HG03139 (cell line): ENCODE measurements around the gene RERE.

Experiments
- ATAC-seq: cut with Tn5 transposase; IDR thresholded peaks from one replicate; pipeline ENCODE4 v1.9.1; 2021; ENCODE audit not compliant: unreplicated experiment

Gene RERE

DNA sequence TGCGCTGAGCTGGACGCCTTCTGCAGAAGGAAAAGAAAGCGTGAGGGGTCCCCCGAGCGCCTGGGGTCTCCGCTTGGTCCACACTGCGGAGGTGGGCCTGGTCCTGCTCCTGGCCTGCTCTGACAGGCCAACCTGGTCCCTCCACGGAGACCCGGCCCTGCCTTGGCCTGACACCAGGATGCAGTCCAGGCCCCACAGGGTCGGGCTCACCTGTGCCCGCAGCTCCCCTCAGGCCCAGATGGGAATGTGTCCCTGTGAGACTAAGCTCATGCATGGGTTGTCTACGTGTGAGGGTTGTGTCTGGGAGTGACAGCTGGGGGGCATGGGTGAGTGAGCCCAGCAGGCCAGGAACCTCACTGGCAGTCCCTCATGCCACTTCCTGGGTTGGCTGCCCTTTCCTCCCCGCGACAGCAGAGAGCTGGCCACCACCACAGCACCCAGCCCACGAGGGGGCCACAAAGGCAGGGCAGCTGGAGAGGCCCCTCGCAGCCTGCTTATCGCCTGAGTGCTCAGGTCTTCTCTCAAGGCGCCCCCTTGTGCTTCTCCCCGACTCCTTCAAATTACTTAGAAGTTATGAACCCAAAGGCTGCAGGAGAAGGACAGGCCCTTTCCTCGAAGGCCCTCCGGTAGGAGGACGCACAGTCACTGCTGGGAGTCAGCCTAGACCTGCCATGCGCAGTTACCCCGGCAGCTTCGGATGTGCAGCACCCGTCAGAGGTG, 458.4 kb downstream of the RERE start:
- ATAC-seq, result no peak

DNA sequence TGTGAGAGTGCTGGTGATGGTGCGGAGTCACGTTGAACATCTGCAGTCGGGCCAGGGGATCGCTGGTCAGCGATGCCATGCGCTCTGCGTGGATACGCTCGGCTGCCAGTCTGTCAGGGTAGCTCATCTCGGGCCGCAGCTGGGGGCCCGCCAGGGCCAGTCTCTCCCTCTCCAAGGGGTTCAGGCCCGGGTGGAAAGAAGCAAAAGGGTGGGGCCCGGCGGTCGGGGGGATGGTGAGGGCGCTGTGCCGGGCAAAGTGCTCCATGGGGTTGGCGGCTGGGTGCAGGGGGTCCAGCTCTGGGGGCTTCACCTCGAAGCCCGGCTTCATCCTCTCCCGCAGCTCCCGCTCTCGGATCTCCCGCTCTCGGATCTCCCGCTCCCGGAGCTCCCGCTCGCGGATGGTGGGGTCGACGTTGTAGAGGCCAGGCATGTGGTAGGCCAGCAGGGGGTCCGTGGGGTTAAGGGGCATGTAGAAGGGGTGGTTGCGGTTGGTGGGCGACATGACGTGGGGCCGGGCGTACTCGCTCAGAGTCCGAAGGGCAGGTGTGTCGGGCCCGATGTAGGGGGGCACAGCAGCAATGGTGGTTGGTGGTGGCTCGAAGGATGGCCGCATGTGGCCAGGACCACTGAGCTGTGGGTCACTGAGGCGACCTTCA, 459.1 kb downstream of the RERE start:
- ATAC-seq, result no peak

DNA sequence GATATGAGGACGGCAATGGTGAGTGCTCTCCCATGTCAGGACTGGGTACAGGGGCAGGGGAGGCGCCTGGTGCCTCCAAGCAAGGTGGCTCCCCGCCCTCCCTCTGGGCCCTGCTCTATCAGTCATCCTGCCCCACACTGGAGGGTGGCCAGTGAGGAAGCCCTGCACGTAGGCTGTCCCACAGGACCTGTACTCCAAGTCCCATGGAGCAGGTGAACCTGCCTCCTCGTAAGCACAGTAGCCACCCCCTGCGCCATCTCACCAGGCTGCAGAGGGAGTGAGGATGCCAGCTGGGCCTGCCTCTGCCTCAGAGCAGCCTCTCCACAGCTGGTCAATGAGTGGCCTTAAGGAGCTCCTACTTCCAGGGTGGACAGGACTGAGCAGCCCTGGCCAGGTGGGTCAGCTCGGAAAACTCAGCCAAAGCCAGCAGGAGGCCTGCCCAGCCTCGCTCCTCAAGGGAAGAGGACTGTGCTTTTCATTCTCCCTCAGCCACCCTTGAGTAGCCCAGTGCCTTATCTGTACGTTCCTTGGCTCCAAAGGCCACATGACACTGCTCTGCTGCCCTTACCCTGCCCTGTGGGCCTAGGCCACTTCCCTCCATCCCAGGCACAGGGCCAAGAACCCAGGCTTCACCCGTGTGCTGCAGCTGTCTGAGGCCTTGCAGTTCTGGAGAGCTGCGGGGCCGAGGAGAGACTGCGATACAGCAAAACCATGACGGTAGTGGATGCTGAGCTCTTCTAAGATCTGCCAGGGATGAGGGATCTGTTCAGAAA, 459.9 kb downstream of the RERE start:
- ATAC-seq, result no peak

DNA sequence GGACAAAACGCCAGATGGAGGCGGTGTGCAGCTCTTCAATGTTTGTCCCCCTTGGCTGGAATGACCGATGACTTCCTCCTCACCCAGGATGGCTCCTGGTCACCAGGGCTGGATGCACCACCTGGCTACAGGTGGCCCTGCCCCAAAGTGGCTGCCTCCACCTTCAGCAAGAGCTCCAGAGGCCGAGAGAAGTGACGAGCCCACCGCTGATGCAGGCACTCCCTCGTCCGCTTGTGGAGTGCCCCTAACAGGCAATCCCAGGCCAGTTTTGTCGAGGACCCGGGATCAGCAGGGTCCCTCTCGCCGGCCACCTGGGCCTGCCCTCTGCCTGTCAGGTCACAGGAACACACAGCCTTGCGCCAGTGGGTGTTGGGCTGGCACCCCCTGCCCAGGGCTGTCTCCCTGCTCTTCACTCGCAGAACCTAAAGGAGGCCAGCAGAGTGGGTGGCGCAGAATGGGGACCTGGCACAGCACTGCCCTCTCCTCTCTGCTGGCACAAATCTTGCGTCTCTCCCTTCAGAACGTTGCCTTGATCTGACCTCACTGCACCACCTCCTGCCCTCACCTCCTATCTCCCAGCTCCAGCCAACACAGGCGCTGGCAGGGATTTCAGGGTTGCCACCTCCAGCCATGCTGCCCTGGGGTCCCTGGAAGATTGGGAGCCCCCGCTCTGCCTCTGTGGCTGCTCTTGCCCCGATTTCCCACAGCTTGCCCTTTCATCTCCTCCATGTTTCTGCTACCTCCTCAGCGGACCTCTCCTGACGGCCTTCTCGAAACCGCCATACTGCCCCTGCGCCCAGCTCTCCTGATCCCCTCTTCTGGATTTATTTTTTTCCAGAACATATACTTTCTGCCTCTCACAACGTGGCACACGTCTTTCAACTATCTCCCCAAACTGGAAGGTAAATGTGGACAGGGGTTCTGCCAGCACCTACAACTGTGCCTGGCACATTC, 460.9 kb downstream of the RERE start:
- ATAC-seq, result no peak

DNA sequence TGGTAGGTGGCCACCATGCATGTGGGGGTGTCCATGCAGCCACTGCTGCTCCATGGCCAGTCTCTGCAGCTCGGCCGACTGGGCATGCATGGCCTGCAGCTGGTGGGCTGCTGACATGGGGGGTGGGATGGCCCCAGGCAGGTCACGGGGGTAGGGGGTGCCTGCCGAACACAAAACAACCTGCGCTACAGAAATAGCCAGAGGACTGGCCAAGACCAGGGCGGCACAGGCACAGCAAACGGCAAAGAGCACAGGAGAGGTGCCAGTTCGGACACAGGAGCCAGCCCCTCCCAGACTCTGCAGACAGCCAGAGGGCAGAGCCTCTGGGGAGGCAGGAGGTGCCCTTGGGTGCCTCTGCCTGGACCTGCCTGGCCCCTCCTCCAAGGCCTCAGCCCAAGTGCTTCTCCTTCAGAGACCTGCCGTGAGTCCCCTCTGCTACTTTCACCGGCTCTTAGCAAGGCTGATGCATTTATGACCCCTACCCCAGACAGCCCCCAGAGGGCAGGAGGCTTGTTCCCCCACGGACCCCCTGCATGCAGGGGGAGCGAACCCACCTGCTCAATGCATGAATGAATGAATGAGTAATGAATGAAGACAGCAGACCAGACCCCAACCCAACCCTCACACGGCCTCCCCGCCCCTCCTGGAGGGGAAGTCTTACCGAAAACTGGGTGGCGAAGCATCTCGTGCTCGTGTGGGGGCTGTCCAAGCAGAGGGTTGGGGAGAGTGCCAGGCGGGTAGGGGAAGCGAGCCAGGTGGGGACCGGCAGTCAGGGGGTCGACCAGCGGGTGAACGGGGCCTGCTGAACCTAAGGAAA, 461.8 kb downstream of the RERE start:
- ATAC-seq, result no peak

DNA sequence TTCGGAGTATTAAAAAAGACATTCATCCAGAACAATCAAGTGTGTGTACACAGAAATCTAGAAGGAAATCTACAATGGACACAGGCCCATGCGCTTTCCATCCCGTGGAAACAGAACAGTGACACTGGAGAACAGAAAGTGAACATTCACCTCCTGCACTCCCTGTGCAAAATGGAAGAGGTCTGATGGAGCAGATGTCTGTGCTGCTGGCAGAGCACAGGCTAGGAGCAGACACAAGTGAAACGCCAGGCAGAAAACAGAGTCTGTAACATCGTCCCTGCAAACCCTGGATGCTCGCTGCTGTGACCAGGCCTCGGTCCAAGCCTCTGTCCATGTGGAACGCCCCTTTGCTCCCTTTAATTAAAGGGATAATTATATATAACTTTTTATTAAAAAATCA, 463.4 kb downstream of the RERE start:
- no peak for ATAC-seq

DNA sequence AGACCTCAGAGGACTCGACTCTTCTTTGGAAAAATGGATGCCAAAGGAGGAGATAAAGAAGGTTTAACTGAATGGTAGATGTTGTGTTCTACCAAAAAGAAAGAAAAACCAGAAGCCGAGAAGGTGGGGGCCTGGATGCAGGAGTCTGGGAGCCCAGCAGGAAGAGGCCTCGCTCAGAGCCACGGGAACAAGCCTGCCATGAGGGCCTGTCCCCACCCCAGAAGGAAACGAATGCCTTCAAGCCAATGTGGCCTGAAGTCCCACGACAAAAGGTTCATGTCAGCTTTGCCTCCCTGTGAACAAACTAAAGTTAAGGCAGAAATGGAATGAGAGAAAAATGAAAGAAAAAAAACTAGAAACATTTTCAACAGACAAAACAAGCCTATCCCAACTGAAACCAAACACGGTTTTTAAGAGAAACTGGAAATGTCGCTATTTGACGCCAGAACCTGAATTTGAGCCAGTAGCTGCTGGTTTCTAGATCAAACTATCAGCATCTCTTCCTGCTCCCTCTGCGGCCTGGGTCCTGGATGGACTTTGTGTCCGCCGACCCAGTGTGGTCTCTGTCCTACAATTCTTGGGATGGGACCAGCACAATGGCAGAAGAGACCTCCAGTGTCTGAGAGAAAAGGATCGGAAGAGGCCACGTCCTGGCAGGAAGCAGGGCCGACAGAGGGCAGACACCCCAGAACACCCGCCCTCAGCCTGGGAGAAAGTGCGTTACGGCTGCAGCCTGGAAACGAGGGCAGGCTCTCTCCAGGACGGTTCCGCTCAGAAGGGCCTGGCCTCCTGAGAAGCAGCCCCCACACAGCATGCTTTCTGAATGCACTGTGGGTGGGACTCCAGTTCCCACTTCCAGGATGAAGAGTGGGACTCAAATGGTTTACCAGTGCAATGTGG, 464.3 kb downstream of the RERE start:
- no peak for ATAC-seq

DNA sequence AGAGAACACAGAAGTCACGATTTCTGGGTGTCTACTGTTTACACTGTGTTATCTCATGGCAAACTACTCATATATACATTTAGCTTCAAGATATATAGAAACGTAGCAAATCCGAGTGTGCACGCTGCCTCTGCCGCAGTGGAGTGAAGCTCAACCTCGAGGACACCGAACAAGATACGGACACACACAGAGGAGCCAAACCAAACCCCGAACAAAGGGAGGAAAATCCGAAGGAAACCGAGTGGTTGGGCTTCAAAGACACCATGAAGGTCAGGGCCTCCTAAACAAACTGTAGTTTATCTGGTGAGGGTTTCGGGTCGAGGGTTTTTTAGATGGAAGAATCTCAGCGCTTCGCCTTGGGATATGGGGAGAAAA, 465.0 kb downstream of the RERE start:
- ATAC-seq, result no peak

DNA sequence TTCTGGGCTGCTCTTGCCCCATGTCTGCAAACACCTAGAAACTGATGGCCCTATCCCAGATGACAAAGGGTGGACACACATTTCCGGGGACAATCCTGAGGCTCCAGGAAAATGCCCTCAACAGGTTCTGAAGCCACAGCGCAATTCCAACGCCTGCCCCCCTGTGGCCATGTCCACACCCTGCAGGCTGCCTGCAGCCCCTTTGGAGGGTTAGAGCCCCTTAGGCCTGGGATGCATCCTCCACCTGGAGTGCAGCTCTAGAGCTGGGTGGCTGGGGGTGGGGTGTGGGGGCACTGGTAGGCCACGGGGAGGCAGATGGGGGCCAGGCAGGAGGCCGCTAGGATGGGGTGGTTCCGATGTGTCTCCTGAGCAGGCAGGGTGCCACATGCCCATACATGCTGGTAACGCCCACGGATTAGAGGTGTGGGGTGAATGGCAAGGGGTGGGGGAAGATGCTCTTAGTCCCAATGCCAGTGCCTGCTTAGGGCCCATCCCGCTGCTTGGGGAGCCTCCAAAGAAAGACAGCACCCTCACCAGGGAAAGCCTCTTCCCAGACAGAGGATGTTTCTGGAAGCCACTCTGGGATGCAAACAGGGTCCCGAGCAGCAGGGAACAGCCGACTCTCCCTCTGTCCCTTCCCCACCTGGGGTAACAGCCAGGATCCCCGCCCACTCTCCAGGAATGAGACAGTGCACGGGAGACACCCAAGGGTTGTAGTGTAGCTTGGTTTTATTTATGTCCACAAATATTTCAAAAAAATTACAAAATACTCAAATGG, 465.6 kb downstream of the RERE start:
- no peak for ATAC-seq

DNA sequence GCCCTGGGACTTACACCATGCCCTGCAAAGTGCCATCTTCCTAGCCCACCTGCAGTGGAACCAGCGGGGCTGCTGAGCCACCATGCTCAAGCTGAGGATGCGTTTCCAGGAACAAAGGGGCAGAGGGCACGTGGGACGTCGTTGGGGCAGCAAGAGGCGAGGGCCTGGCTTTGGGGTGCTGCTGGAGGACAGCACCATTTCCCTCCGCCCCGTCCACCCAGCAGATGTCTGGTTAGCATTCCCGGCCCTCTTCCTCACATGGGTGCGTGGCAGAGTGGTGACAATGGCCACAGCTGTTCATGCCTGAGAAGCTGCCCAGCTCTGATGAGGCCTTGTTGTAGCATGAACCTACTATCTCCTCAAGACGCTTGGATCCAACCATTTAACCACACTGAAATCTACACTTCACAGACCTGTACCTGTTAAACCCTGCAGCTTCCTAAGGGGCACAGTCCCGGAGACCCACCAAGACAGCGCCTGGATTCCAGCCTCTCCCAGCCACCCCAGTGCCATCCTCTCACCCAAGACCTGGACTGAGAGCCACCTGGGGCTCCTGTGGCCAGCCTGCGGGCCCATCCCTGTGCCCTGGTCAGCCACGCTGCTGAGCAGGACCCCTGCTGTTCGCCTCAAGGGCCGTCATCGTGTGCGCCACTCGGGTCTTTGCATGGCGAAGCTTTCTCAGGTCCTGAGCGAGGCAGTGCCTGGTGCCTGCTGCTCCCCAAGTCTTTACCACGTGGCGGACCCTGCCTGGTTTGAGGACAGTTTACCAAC, 466.3 kb downstream of the RERE start:
- no peak for ATAC-seq

DNA sequence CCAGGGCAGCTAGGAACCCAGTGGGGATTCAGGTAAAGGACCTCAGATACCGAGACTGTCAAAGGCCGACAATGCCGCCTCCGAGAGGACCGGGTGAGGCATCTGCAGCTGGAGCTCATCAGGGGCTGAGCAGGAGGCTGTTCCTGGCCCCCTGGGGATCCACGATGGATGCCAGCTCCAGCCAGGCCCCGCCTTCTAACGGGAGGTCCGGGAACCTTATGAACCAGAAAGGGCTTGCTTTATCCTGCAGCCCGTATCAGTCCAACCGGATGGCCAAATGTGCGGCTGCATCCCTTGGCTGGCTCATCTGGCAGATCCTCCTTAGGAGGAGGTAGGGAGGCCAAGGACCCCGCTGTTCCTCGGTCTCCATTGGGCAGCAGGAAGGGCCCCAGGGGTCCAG, 467.5 kb downstream of the RERE start:
- ATAC-seq, result no peak

DNA sequence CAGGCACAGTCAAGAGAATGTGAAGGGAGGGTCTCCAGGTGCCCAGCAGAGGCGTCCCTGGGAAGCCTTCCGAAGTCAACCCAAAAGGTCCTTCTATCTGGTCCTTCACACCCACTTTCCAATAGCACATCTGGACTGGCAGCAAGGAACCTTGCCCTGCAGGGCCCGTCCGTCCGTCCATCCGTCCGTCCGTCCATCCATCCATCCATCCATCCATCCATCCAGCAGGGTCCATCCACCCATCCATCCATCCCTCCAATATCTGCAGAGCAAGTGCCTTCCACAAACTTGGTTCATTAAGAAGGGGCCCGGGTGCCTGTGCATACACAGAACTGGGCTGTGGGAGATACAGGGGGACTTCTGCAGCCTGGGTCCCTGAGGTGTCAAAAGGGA, 468.0 kb downstream of the RERE start:
- ATAC-seq, result no peak

DNA sequence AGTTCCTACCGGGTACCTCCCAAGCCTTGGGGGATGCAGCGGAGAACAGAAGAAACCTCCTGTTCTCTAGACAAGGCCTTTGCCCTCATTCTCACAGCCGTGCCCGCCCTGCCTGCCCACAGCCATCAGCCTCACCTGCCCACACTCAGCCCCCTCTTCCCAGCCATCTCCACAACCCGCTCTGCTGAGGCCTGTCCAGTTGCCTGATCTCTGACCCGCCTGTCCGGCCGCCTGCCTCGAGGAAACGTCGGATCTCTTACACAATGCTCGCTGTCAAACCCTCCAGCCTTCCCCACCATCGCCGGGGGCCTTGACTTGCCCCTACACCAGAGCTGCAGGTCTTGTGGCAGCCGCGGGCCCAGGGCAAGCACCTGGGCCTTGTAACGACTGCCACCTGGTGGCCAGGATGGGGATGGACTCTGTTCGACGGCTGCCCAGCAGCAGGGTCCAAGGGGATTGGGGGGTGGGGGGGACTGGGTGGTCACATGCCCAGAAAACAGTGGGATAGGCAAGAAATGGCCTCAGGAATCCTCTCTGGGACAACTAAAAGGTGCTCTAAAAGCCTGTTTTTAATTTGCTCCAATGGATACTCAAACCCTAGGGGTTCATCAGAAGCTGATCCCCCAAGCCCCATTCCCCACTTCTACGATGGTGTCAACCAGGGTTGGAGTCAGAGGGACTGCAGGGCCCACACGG, 468.5 kb downstream of the RERE start:
- ATAC-seq, result no peak

DNA sequence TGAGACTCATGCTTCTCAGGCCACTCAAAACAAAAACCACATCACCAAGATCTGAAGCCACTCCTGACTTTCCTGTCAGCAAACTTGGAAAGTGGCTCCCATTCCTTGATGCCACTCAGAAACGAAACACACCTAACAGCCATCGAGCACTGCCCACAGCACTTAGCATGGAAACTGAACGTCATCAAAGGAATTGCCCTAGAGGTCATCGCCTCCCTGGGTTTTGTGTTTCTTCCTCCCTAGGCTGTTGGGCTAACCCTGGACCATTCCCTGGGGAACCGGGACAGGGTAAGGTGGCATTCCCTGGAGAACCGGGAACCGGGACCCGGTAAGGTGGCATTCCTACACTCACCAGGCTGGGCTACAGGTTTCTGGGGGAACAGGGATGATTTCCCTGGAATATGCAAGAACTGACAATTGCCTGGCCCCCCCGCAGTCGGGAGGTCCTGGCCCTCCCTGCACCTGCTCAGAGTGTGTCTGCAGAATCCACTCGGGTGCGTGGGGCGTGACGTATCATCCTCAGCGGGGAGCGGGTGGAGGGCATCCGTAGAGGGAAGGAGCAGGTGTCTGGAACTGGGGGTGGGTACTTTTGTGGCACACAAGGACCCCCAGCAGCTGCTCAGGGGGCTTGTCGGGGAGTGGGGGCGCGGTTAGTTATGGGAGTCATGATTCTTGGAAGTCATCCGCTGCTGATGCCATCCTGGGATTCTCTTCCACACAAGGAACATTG, 469.2 kb downstream of the RERE start:
- ATAC-seq, result no peak

DNA sequence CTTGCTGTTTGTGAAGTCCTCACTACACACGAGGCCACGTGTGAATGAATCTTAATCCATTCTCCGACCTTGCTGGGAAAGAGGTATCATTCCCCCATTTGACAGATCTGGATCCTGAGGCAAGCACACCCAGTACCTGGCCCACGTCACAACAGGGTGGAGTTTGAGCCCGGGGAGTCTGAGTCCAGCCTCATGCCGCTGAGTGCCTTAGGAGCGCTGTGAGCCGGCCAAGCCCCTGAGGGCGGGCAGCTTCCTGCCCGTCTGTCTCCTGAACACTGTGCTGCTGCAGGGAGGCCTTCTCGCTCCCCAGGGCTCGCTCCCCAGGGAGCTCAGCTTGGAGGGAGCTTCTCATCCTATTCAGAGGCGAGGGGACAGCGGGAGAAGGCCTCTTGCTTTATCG, 469.8 kb downstream of the RERE start:
- ATAC-seq, result no peak

DNA sequence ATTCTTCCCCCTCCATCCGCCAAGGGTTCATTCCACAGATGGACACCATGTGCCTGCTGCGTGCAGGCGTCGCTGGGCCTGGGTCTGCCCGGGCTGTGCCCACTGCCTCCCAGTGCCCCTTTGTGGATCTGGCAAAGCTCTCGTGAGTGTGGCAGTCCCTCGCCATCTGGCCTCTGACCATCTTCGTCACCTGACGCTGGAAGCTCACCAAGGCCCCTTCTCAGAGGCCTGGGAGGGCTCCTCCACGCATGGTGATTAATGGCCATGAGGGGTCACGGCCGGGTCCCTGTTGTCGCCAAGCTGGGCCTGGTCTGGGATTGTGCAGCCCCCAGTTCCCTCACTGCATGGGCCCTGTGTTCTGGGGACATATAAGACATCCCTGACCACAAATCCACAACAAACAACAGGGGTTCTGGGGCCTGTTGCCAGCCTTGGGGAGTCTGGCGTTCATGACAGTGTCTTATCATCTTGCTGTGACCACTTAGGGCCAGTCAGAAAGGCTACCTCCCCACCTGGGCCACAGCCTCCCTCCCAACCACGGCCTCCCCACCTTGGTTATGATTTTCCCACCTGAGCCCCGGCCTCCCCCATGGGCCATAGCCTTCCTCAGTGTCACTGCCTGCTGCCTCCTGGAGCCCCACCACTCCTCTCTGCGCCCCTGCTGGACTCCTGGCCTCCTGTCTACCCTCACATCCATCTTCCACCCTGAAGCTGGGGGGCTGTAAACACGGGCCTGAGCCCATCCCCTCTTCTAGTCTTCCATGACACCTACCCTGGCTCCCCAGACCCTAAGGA, 471.6 kb downstream of the RERE start:
- no peak for ATAC-seq
